ENCODE results near the gene CYFIP2.

The CYFIP2 gene

GRCh38 chr5:157328277-157328912 is 62.5 kb downstream of the CYFIP2 start:
- no peak for DNase-seq

GRCh38 chr5:157331807-157332206 is 65.9 kb downstream of the CYFIP2 start:
- no peak for DNase-seq

GRCh38 chr5:157335534-157336422 is 69.9 kb downstream of the CYFIP2 start:
- no peak for DNase-seq

- no peak for DNase-seq
Measured at GRCh38 chr5:157336423-157336744, 70.5 kb downstream of the CYFIP2 start.

GRCh38 chr5:157339409-157339808 is 73.5 kb downstream of the CYFIP2 start:
- no peak for DNase-seq

- no peak for DNase-seq
Measured at GRCh38 chr5:157342822-157343402, 77.0 kb downstream of the CYFIP2 start.

GRCh38 chr5:157343842-157344790 is 78.2 kb downstream of the CYFIP2 start:
- DNase-seq, result no peak

GRCh38 chr5:157345067-157345466 is 79.1 kb downstream of the CYFIP2 start:
- DNase-seq, result no peak

GRCh38 chr5:157345485-157345884 is 79.6 kb downstream of the CYFIP2 start:
- DNase-seq, result no peak

GRCh38 chr5:157347301-157348048 is 81.6 kb downstream of the CYFIP2 start:
- DNase-seq, result no peak

- DNase-seq, result no peak
Measured at GRCh38 chr5:157348049-157348400, 82.1 kb downstream of the CYFIP2 start.

GRCh38 chr5:157350939-157351801 is 85.2 kb downstream of the CYFIP2 start:
- no peak for DNase-seq

GRCh38 chr5:157351802-157352092 is 85.8 kb downstream of the CYFIP2 start:
- no peak for DNase-seq

- no peak for DNase-seq
Measured at GRCh38 chr5:157352756-157353340, 86.9 kb downstream of the CYFIP2 start.

GRCh38 chr5:157354800-157355199 is 88.9 kb downstream of the CYFIP2 start:
- DNase-seq, result no peak

GRCh38 chr5:157356576-157356975 is 90.7 kb downstream of the CYFIP2 start:
- DNase-seq, result no peak

- no peak for DNase-seq
Measured at GRCh38 chr5:157357823-157358222, 91.9 kb downstream of the CYFIP2 start.

GRCh38 chr5:157358871-157359270 is 92.9 kb downstream of the CYFIP2 start:
- DNase-seq, result no peak

GRCh38 chr5:157359356-157360055 is 93.6 kb downstream of the CYFIP2 start:
- no peak for DNase-seq

GRCh38 chr5:157362012-157362411 is 96.1 kb downstream of the CYFIP2 start:
- DNase-seq, result no peak

All from NK-92 treated with Interleukin-12 subunit alpha and Interleukin-12 subunit beta, amount 100 ng/mL, for 24 hours (cell line).